NCI-H2196 (cell line): ENCODE data around the gene GATA6.
"Not testable (repeated sequence)": the region's sequence is repeated elsewhere in the genome, so short reads cannot be mapped to it uniquely, and the experiment has no call there.

Experiments used
- DNase-seq: peaks from one replicate; lab custom pipeline; 2025; ENCODE audit not compliant: unreplicated experiment; lab: John Stamatoyannopoulos, UW

The GATA6 gene

GRCh38 chr18:22203536-22204213 is 34.3 kb downstream of the GATA6 start:
- no peak for DNase-seq

- DNase-seq: no peak
Measured at GRCh38 chr18:22204214-22204536, 34.8 kb downstream of the GATA6 start.

GRCh38 chr18:22204996-22205395 is 35.6 kb downstream of the GATA6 start:
- no peak for DNase-seq

- DNase-seq: no peak
Measured at GRCh38 chr18:22207021-22207758, 37.8 kb downstream of the GATA6 start.

GRCh38 chr18:22210311-22210754 is 40.9 kb downstream of the GATA6 start:
- DNase-seq: no peak

- no peak for DNase-seq
Measured at GRCh38 chr18:22211657-22212056, 42.3 kb downstream of the GATA6 start.

GRCh38 chr18:22213333-22213973 is 44.1 kb downstream of the GATA6 start:
- DNase-seq: peak; percentile 34

- DNase-seq: no peak
Measured at GRCh38 chr18:22214731-22215528, 45.5 kb downstream of the GATA6 start.

GRCh38 chr18:22218835-22219234 is 49.4 kb downstream of the GATA6 start:
- no peak for DNase-seq

- DNase-seq: no peak
Measured at GRCh38 chr18:22219568-22220355, 50.4 kb downstream of the GATA6 start.

- DNase-seq: not testable (repeated sequence)
Measured at GRCh38 chr18:22220585-22220984, 51.2 kb downstream of the GATA6 start.

- no peak for DNase-seq
Measured at GRCh38 chr18:22221350-22221749, 52.0 kb downstream of the GATA6 start.

GRCh38 chr18:22223254-22223964 is 54.0 kb downstream of the GATA6 start:
- DNase-seq: peak; percentile 90

GRCh38 chr18:22223965-22224322 is 54.6 kb downstream of the GATA6 start:
- DNase-seq: no peak

- DNase-seq: no peak
Measured at GRCh38 chr18:22224339-22224738, 55.0 kb downstream of the GATA6 start.

GRCh38 chr18:22226801-22227200 is 57.4 kb downstream of the GATA6 start:
- DNase-seq: no peak

GRCh38 chr18:22228976-22229375 is 59.6 kb downstream of the GATA6 start:
- DNase-seq: no peak

GRCh38 chr18:22229456-22230124 is 60.2 kb downstream of the GATA6 start:
- no peak for DNase-seq

- DNase-seq: no peak
Measured at GRCh38 chr18:22230471-22230945, 61.1 kb downstream of the GATA6 start.
